HepG2 (cell line): ENCODE results near the gene SKIL. TPM values are rescaled to one million over a fixed set of nuclear protein-coding genes. Genes with fewer than 3 reads are reported as not detected.
A peak's percentile ranks its signal among the peaks of the same experiment; 100 is the strongest.

Experiments
- ATRX ChIP-seq: sonication (generic); formaldehyde crosslinking; IDR thresholded peaks from 2 replicates; pipeline ENCODE4 v1.4.0; 2020; ENCODE audit warnings: missing genetic modification reagents, borderline replicate concordance
- GZF1 ChIP-seq: sonication (generic); formaldehyde crosslinking; IDR thresholded peaks from 2 replicates; pipeline ENCODE4 v1.5.1; 2020; ENCODE audit warnings: mild to moderate bottlenecking, missing genetic modification reagents
- JUN ChIP-seq: sonication (generic); formaldehyde crosslinking; IDR thresholded peaks from 2 replicates; pipeline ENCODE4 v1.4.0; 2020; ENCODE audit warnings: mild to moderate bottlenecking, missing genetic modification reagents
- NCOA5 ChIP-seq: sonication (generic); formaldehyde crosslinking; IDR thresholded peaks from 2 replicates; pipeline ENCODE4 v1.4.0; 2020; ENCODE audit warnings: missing genetic modification reagents
- NR2F6 ChIP-seq, 2 experiments: IDR thresholded peaks; 2 replicates each; pipeline ENCODE4 v1.6.1; 2016; ENCODE audit warnings: antibody characterized with exemption in 1 of 2, mild to moderate bottlenecking in 1 of 2
- PHF8 ChIP-seq: sonication (generic); formaldehyde crosslinking; IDR thresholded peaks from 2 replicates; pipeline ENCODE4 v1.5.0; 2020; ENCODE audit warnings: missing genetic modification reagents
- PRMT3 ChIP-seq: sonication (generic); formaldehyde crosslinking; IDR thresholded peaks from 2 replicates; pipeline ENCODE4 v1.8.1; 2022; ENCODE audit warnings: low read depth, mild to moderate bottlenecking, moderate library complexity, missing genetic modification reagents, borderline replicate concordance
- SALL1 ChIP-seq: sonication (generic); formaldehyde crosslinking; IDR thresholded peaks from 2 replicates; pipeline ENCODE4 v1.8.0; 2022; ENCODE audit warnings: mild to moderate bottlenecking, missing genetic modification reagents
- SAP130 ChIP-seq: IDR thresholded peaks from 2 replicates; pipeline ENCODE4 v1.6.1; 2016; ENCODE audit warnings: low read depth
- TCF12 ChIP-seq, 2 experiments: fragments of 450-650 bp in 1 of 2; sonication (generic) in 1 of 2; formaldehyde crosslinking in 1 of 2; IDR thresholded peaks; 2 replicates each; pipeline versions ENCODE4 v1.6.1 to v1.8.0; 2017 to 2022; ENCODE audit warnings: antibody characterized with exemption in 1 of 2, mild to moderate bottlenecking in 1 of 2, missing genetic modification reagents in 1 of 2, moderate library complexity in 1 of 2
- THYN1 ChIP-seq: sonication (generic); formaldehyde crosslinking; IDR thresholded peaks from 2 replicates; pipeline ENCODE4 v1.8.1; 2023; ENCODE audit warnings: low read depth, mild to moderate bottlenecking, moderate library complexity, missing genetic modification reagents, borderline replicate concordance
- ZFP62 ChIP-seq: sonication (generic); formaldehyde crosslinking; IDR thresholded peaks from 2 replicates; pipeline ENCODE4 v1.4.0; 2020; ENCODE audit warnings: missing genetic modification reagents
- ZNF839 ChIP-seq: sonication (generic); formaldehyde crosslinking; IDR thresholded peaks from 2 replicates; pipeline ENCODE4 v1.4.0; 2020; ENCODE audit warnings: missing genetic modification reagents, mild to moderate bottlenecking, borderline replicate concordance
- polyA plus RNA-seq, 8 experiments: library from polyadenylated mRNA; depleted of rRNA in 3 of 8; stranded (reverse) in 7 of 8; unstranded in 1 of 8; fragments of >200 nt; fragmentation: Illumina TruSeq in 4 of 8; extraction: Trizol in 4 of 8; gene quantifications; 2 replicates each; pipeline versions ENCODE4 v1.2.1 to v1.2.3, GENCODE V29; 2011 to 2016; ENCODE audit warnings: low read depth in 4 of 8, missing spikeins in 1 of 8, mixed read lengths in 1 of 8; ENCODE audit not compliant: insufficient read depth in 1 of 8
- total RNA-seq, 5 experiments: library from RNA; depleted of rRNA; stranded (reverse); fragments of >200 nt; fragmentation: Illumina TruSeq; extraction: Trizol; gene quantifications; 2 replicates each; pipeline ENCODE4 v1.2.3, GENCODE V29; 2016; ENCODE audit warnings: low read depth in 1 of 5
- TF ChIP-seq, protein P1 (sequence below): IDR thresholded peaks from 2 replicates; pipeline ENCODE4 v1.6.1; 2018; ENCODE audit warnings: missing genetic modification reagents, mild to moderate bottlenecking, missing compliant biosample characterization
- TF ChIP-seq, protein P2 (sequence below): sonication (generic); formaldehyde crosslinking; IDR thresholded peaks from 2 replicates; pipeline ENCODE4 v1.9.0; 2021; ENCODE audit warnings: missing genetic modification reagents, borderline replicate concordance

The SKIL gene
- total and polyA plus RNA-seq, 2 of the 13 experiments (the other 11 are each of a cell fraction or from before 2014, with no cell fraction given) = 5.2 to 20.7 TPM

DNA sequence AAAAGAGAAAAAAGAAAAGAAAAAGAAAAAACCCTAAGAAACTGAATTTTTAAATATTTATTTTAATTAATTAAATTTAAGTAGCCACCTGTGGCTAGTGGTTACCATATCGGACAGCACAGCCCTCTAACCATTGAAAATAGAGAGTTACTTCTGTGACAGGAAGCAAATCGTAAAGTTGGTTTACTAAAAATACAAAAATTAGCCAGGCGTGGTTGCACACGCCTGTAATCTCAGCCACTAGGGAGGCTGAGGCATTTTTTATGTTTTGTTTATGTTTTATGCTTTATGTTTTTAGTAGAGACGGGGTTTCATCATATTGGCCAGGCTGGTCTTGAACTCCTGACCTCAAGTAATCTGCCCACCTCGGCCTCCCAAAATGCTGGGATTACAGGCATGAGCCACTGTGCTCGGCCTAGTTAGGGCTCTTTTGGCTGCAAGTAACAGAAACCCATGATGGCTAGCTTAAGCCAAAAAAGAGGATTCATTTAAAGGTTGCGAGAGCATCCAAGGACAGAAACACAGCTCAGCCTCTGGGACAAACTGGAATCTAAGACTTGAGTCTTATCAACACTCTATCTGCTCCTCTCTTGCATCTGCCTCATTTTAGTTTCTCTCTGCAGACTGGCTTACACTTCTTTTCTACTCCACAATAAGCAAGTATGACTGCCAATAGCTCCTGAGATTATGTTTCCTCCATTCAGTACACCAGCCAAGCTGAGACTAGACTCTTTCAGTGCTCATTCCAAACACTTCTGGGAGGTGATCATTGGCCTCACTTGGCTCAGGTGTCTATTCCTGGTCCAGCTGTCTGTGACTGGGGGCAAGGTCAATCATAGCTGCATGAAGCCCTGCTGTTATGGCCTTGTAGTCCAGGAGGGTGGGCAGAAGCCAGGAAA is 6.8 kb upstream of the SKIL start (continued):
- TF ChIP-seq NR2F6 (IDR thresholded peaks at IDR 0.05) (no peak), NR2F6 (CRISPR knock-in tag; IDR thresholded peaks at IDR 0.05) (peak; percentile 12; the same call in 1 of the 2 replicates), TCF12 (IDR thresholded peaks at IDR 0.05) (no peak), TCF12 (CRISPR knock-in tag; IDR thresholded peaks at IDR 0.05) (no peak), PRMT3 (CRISPR knock-in tag) (no peak), PHF8 (CRISPR knock-in tag) (no peak), SAP130 (CRISPR knock-in tag) (no peak), SALL1 (peak; percentile 46; the same call in 1 of the 2 replicates), GZF1 (CRISPR knock-in tag) (no peak), ATRX (CRISPR knock-in tag) (no peak), ZFP62 (CRISPR knock-in tag) (no peak), THYN1 (CRISPR knock-in tag) (no peak), JUN (CRISPR knock-in tag) (no peak), NCOA5 (CRISPR knock-in tag) (no peak), ZNF839 (no peak)
- TF ChIP-seq, protein P1, sequence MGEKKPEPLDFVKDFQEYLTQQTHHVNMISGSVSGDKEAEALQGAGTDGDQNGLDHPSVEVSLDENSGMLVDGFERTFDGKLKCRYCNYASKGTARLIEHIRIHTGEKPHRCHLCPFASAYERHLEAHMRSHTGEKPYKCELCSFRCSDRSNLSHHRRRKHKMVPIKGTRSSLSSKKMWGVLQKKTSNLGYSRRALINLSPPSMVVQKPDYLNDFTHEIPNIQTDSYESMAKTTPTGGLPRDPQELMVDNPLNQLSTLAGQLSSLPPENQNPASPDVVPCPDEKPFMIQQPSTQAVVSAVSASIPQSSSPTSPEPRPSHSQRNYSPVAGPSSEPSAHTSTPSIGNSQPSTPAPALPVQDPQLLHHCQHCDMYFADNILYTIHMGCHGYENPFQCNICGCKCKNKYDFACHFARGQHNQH (CRISPR knock-in tag) = no peak
- TF ChIP-seq, protein P2, sequence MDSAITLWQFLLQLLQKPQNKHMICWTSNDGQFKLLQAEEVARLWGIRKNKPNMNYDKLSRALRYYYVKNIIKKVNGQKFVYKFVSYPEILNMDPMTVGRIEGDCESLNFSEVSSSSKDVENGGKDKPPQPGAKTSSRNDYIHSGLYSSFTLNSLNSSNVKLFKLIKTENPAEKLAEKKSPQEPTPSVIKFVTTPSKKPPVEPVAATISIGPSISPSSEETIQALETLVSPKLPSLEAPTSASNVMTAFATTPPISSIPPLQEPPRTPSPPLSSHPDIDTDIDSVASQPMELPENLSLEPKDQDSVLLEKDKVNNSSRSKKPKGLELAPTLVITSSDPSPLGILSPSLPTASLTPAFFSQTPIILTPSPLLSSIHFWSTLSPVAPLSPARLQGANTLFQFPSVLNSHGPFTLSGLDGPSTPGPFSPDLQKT (CRISPR knock-in tag) = no peak
- TF ChIP-seq, all 625 proteins: peak for 6
